Kidney tubule cell (primary cell): ENCODE data around the gene GNPAT.
"Not testable (repeated sequence)": the region's sequence is repeated elsewhere in the genome, so short reads cannot be mapped to it uniquely, and the experiment has no call there.

Source experiments
- DNase-seq: peaks from one replicate; pipeline ENCODE4 v3.0.0-alpha.2; 2018; ENCODE audit warnings: low spot score

Gene GNPAT

GRCh38 chr1:231240883-231241735 is at the start of gene GNPAT:
TSS of gene GNPAT (plus strand) at chr1:231241212. CDS start at chr1:231241379, 167 bp downstream.
- peak; percentile 89 for DNase-seq

GRCh38 chr1:231192620-231193163 is 48.3 kb upstream of the GNPAT start:
- peak; percentile 98 for DNase-seq

- DNase-seq, result peak; percentile 73
Measured at GRCh38 chr1:231193710-231194340, 47.2 kb upstream of the GNPAT start.

- DNase-seq, result peak; percentile 79
Measured at GRCh38 chr1:231194476-231194842, 46.6 kb upstream of the GNPAT start.

GRCh38 chr1:231194843-231195516 is 46.0 kb upstream of the GNPAT start:
- DNase-seq, result peak; percentile 95

GRCh38 chr1:231196307-231196706 is 44.7 kb upstream of the GNPAT start:
- DNase-seq, result no peak

- DNase-seq, result no peak
Measured at GRCh38 chr1:231196728-231197127, 44.3 kb upstream of the GNPAT start.

GRCh38 chr1:231199868-231200267 is 41.1 kb upstream of the GNPAT start:
- no peak for DNase-seq

GRCh38 chr1:231200388-231201031 is 40.5 kb upstream of the GNPAT start:
- DNase-seq, result peak; percentile 30

GRCh38 chr1:231201375-231201978 is 39.5 kb upstream of the GNPAT start:
- no peak for DNase-seq

GRCh38 chr1:231201979-231202633 is 38.9 kb upstream of the GNPAT start:
- DNase-seq, result no peak

- DNase-seq, result no peak
Measured at GRCh38 chr1:231203259-231204057, 37.6 kb upstream of the GNPAT start.

- DNase-seq, result no peak
Measured at GRCh38 chr1:231206856-231207255, 34.2 kb upstream of the GNPAT start.

GRCh38 chr1:231207437-231207836 is 33.6 kb upstream of the GNPAT start:
- DNase-seq, result no peak

- no peak for DNase-seq
Measured at GRCh38 chr1:231208980-231209379, 32.0 kb upstream of the GNPAT start.

GRCh38 chr1:231209531-231209930 is 31.5 kb upstream of the GNPAT start:
- no peak for DNase-seq

GRCh38 chr1:231210126-231210525 is 30.9 kb upstream of the GNPAT start:
- DNase-seq, result no peak

- DNase-seq, result peak; percentile 85
Measured at GRCh38 chr1:231211005-231211857, 29.8 kb upstream of the GNPAT start.

- DNase-seq, result not testable (repeated sequence)
Measured at GRCh38 chr1:231212301-231212700, 28.7 kb upstream of the GNPAT start.
